Left lung (tissue), 10 donors: ENCODE measurements around the gene ARHGEF2. TPM values are rescaled to one million over a fixed set of nuclear protein-coding genes. Genes with fewer than 3 reads are reported as not detected.

Experiments
- ATAC-seq: fragments of 200-7000 bp; cut with Tn5 transposase; one replicate; pipeline ENCODE4 v1.9.1; 2020; ENCODE audit warnings: moderate library complexity
- DNase-seq, 4 donors: peaks; one replicate each; pipeline ENCODE4 v3.0.0-alpha.2; 2013 to 2020
- H3K27ac ChIP-seq, 2 donors: fragments of 200-600 bp; sonication (generic) in 1 of 2; one replicate each; pipeline versions ENCODE4 v1.5.0 to v1.8.0; 2020 to 2021
- H3K27me3 ChIP-seq, 2 donors: fragments of 200-600 bp; sonication (generic) in 1 of 2; one replicate each; pipeline versions ENCODE4 v1.5.0 to v1.8.0; 2020 to 2021
- H3K36me3 ChIP-seq, 2 donors: fragments of 200-600 bp; sonication (generic) in 1 of 2; one replicate each; pipeline versions ENCODE4 v1.5.0 to v1.8.0; 2020 to 2021
- H3K4me1 ChIP-seq, 2 donors: fragments of 200-600 bp; one replicate each; pipeline ENCODE4 v1.8.0; 2021
- H3K4me3 ChIP-seq, 2 donors: fragments of 200-600 bp; sonication (generic) in 1 of 2; one replicate each; pipeline versions ENCODE4 v1.5.0 to v1.8.0; 2020 to 2021; ENCODE audit warnings: mild to moderate bottlenecking in 1 of 2
- H3K9me3 ChIP-seq, 2 donors: fragments of 200-600 bp; sonication (generic) in 1 of 2; one replicate each; pipeline versions ENCODE4 v1.5.0 to v1.8.0; 2020 to 2021
- intact Hi-C, 2 donors: fragments of 100-400 bp; cut with DNase I; formaldehyde crosslinking; loops; one replicate each; pipeline versions ENCODE4 v1.11.2 to v1.14.2; 2022
- polyA plus RNA-seq, 6 donors: library from polyadenylated mRNA; unstranded; fragments of 120-200 nt; gene quantifications; one replicate each; pipeline ENCODE4 v1.2.1, GENCODE V29; 2013; ENCODE audit not compliant: insufficient read length in 6 of 6
- total RNA-seq, 2 donors: library from RNA; stranded (reverse); fragmentation: NEBNext Ultra II Directional; extraction: Animal tissue kit (Norgen Biotek cat#: 25700); gene quantifications; one replicate each; pipeline ENCODE4 v1.2.1, GENCODE V29; 2021
- TF ChIP-seq, protein P1 (sequence below), 2 donors: fragments of 200-600 bp; sonication (generic) in 1 of 2; IDR thresholded peaks; one replicate each; pipeline versions ENCODE4 v1.5.0 to v1.8.0; 2021; ENCODE audit warnings: antibody characterized with exemption in 2 of 2
- donor health status: DM: no; HTN: yes; CAD: no.
- donor health status: DM: no; HTN: no; CAD: no.

The ARHGEF2 gene
- total and polyA plus RNA-seq, 8 donors, result 158 to 290 (median 218) TPM

DNA sequence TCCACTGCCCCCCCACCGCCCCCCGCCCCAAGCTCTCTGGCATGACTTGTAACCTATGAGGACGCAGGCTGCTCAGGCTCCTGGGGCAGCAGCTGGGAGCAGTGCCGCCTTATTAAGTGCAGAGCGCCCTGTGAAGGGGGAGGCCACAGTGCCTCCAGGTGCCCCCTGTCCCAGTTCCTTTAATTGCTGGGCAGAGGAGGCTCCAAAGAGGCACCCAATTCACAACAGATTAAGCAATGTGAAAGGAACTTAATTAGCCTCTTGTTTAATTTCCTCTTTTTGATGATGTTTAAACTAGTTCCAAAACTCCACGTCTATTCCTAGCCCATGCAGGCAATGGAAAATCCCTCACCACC lies 33.9 kb downstream of the ARHGEF2 start:
- Histone ChIP-seq H3K4me1 (peaks cover 22 to 85% of the 10 kb centered on the region in 2 donors), H3K9me3 (no peaks in the 10 kb centered on the region), H3K36me3 (peaks cover 0 to 42% of the 10 kb centered on the region in 2 donors), H3K4me3 (no peak overlapping the region), H3K27me3 (no peaks in the 10 kb centered on the region), H3K27ac (peak overlapping the region in 1 of 2 donors; percentile 16)
- intact Hi-C loops, result no loop called here
- ATAC-seq (no peak), DNase-seq (no peak)
- TF ChIP-seq, protein P1, sequence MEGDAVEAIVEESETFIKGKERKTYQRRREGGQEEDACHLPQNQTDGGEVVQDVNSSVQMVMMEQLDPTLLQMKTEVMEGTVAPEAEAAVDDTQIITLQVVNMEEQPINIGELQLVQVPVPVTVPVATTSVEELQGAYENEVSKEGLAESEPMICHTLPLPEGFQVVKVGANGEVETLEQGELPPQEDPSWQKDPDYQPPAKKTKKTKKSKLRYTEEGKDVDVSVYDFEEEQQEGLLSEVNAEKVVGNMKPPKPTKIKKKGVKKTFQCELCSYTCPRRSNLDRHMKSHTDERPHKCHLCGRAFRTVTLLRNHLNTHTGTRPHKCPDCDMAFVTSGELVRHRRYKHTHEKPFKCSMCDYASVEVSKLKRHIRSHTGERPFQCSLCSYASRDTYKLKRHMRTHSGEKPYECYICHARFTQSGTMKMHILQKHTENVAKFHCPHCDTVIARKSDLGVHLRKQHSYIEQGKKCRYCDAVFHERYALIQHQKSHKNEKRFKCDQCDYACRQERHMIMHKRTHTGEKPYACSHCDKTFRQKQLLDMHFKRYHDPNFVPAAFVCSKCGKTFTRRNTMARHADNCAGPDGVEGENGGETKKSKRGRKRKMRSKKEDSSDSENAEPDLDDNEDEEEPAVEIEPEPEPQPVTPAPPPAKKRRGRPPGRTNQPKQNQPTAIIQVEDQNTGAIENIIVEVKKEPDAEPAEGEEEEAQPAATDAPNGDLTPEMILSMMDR (IDR thresholded peaks at IDR 0.05), result no peak

DNA sequence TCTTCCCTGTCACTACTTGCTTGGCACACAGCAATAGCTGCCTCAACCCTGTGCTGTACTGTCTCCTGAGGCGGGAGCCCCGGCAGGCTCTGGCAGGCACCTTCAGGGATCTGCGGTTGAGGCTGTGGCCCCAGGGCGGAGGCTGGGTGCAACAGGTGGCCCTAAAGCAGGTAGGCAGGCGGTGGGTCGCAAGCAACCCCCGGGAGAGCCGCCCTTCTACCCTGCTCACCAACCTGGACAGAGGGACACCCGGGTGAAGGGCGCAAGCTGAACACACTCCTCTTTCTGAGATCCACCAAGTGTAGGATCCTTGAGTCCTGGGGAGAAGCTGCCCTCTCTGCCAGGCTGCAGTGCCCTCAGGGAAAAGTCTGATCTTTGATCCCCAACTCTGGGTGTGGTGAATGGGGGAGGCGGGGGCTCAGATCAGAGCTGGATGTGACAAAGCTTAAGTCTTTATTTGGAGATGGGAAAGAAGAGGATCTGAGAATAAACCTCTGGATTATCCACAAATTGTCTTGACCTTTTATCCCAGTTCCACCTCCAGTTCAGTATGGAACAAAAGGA lies 35.7 kb downstream of the ARHGEF2 start:
- Histone ChIP-seq H3K4me3 (no peak overlapping the region), H3K27ac (peak overlapping the region in 1 of 2 donors; percentile 57), H3K36me3 (peaks cover 0 to 24% of the 10 kb centered on the region in 2 donors), H3K9me3 (no peaks in the 10 kb centered on the region), H3K4me1 (peaks cover 22 to 96% of the 10 kb centered on the region in 2 donors), H3K27me3 (no peaks in the 10 kb centered on the region)
- intact Hi-C loops, result no loop called here
- DNase-seq, result no peak
- TF ChIP-seq, protein P1 (IDR thresholded peaks at IDR 0.05), result no peak
- no peak for ATAC-seq

DNA sequence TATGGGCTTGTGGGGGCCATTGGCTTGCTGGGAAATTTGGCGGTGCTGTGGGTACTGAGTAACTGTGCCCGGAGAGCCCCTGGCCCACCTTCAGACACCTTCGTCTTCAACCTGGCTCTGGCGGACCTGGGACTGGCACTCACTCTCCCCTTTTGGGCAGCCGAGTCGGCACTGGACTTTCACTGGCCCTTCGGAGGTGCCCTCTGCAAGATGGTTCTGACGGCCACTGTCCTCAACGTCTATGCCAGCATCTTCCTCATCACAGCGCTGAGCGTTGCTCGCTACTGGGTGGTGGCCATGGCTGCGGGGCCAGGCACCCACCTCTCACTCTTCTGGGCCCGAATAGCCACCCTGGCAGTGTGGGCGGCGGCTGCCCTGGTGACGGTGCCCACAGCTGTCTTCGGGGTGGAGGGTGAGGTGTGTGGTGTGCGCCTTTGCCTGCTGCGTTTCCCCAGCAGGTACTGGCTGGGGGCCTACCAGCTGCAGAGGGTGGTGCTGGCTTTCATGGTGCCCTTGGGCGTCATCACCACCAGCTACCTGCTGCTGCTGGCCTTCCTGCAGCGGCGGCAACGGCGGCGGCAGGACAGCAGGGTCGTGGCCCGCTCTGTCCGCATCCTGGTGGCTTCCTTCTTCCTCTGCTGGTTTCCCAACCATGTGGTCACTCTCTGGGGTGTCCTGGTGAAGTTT lies 36.4 kb downstream of the ARHGEF2 start:
- Histone ChIP-seq H3K4me1 (peaks cover 22 to 90% of the 10 kb centered on the region in 2 donors), H3K36me3 (peaks cover 0 to 17% of the 10 kb centered on the region in 2 donors), H3K27me3 (no peaks in the 10 kb centered on the region), H3K4me3 (no peak overlapping the region), H3K27ac (peak overlapping the region; percentile 79 to 80), H3K9me3 (no peaks in the 10 kb centered on the region)
- DNase-seq, result no peak
- no peak for ATAC-seq
- intact Hi-C loops, result no loop called here
- TF ChIP-seq, protein P1 (IDR thresholded peaks at IDR 0.05), result no peak

DNA sequence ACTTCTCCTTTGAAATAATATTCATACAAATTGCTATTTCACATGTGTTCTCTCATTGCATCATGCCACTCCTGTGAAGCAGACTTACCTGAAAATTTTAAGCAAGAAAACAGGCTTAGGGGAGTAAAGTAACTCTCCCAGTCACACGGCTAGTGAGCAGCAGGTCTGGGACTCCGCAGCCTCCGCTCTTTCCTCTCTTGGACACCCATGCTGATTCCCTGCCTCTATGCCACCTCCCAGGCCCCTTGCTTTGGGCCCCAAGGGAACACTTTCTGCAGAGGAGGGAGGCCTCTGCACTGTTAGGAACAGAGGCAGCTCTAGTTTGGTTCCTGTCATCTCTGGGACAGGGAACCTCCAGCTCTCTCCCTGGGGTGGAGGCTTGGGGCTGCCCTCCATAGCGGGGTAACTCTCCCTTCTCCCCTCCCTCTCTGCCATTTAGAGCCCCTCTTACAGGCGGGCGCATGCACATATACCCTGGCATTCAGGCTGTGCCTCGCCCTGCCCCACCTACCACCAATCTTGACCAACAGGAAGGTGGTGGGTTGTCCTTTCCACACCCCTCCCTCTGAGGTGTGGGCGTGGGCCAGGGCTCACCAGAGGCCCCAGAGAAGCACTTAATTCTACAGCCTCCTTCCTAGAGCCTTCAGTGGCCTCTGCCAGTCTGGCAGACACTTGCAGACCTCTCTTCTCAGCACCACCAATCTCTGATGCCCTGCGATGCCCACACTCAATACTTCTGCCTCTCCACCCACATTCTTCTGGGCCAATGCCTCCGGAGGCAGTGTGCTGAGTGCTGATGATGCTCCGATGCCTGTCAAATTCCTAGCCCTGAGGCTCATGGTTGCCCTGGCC lies 37.1 kb downstream of the ARHGEF2 start, which contains the start of gene RXFP4:
Gene RXFP4, plus strand, starts transcription at position 646 of the 852 bp plus-strand sequence. Its CDS starts 72 bp downstream, at position 718.
- Histone ChIP-seq H3K27ac (peak within 1 kb of the TSS; percentile 79 to 80), H3K36me3 (peaks cover 0 to 10% of the 10 kb centered on the region in 2 donors), H3K4me1 (peaks cover 22 to 82% of the 10 kb centered on the region in 2 donors), H3K9me3 (no peaks in the 10 kb centered on the region), H3K4me3 (no peak within 1 kb of the TSS), H3K27me3 (no peaks in the 10 kb centered on the region)
- ATAC-seq (peak; percentile 83), DNase-seq (peak in 1 of 4 donors; percentile 46)
- intact Hi-C loops, result no loop called here
- TF ChIP-seq, protein P1 (IDR thresholded peaks at IDR 0.05), result no peak
